GM21528 (cell line): ENCODE data around the gene TIGIT.
A peak's percentile ranks its signal among the peaks of the same experiment; 100 is the strongest.

Experiments
- ATAC-seq: cut with Tn5 transposase; IDR thresholded peaks from one replicate; pipeline ENCODE4 v1.9.1; 2021; ENCODE audit warnings: mild to moderate bottlenecking, moderate library complexity; ENCODE audit not compliant: unreplicated experiment, low FRiP score

Gene TIGIT

GRCh38 chr3:114308830-114309229 is 15.0 kb downstream of the TIGIT start:
- peak; percentile 83 for ATAC-seq

DNA sequence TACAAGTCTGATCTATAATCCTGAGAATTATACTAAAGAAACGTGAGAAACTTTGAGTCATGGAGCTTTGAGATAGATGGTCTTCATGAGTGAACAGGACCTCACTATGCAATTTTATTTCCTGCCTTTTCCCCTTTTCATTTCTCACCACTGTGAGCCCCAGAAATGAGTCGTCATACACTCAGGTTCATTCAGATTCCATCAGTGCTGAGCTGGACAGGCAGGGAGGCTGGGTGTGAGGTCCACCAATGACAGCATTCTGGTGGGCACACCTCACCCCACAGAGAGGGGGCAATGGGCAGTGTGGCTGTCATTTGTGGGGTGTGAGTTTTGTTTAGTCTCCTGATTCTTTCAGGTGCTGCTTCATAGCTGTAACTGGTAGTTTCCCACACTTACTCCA is 16.9 kb downstream of the TIGIT start:
- ATAC-seq = no peak

GRCh38 chr3:114313426-114313825 is 19.6 kb downstream of the TIGIT start:
- no peak for ATAC-seq

GRCh38 chr3:114314282-114314681 is 20.5 kb downstream of the TIGIT start:
- ATAC-seq = no peak

DNA sequence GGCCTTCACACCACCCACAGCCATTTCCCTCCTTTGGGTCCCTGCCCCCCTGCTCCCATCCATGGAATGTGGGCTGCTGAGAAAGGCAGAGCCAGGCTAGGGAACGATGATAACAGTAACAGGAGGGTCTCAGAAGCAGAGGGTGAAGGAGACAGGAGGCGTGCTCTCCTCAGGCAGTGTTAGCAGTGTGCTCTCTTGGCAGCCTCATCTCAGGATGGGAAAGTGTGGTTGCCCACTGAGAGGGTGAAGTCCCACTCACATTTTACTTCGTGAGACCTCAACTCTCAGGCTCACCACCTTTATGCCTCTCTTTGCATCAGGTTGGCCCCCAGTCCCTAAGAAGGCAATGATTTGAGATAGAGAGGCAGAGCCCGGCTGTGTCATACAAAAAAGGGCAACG is 24.5 kb downstream of the TIGIT start:
- ATAC-seq = no peak

- no peak for ATAC-seq
These were observed 25.6 kb downstream of the TIGIT start for GRCh38 chr3:114319453-114319852.

GRCh38 chr3:114320246-114320645 is 26.4 kb downstream of the TIGIT start:
- ATAC-seq = no peak

DNA sequence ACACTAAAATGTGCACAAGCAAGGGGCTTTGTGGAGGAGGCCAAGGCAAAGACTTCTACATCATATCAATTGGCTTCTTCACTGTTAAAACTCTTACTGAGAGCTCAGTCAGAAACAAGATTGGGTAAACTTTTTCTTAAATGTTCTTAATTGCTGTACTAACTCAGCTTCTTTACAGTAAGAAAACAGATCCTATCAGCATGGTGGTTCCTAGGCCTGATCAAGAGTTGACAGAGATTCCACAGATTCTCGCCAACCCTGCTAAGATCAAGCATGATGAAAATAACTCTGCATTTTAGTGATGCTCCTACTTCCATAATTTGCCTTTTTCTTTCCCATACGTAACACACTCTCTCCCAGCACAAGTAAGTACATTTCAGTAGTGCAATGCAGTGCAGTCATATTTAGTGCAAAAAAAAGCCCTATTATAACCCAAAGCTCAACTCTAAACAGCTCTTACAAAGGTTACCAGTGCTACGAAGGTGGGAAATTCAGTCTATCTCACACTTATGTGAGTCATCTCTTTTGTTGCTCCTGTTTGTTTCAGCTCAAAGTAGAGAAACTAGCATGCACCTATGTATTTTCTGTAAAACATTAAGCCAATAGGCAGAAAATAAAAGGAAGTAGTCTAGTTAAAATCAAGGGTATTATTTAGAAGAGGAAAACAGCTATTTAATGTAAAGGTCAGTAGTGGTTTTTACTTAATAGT is 29.9 kb downstream of the TIGIT start:
- no peak for ATAC-seq

- ATAC-seq = no peak
These were observed 33.8 kb downstream of the TIGIT start for GRCh38 chr3:114327665-114328064.

DNA sequence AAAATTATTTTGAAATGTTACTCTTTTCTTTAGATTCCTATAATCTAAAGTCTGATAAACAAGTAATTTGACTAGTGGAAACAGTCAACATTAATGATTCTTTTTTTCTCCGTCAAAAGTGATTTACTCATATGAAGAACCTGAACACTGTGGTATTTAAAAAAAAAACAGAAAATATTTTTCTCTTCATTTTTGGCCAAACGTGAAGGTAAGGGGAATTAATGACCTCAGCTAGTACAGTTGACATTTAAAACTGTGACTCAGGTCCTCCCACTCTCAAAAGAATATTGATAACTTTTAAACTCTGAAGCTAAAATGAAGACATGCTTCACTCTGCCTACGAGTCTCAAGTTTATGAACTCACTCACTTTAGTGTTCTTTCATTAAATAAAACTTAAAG is 34.5 kb downstream of the TIGIT start:
- no peak for ATAC-seq

GRCh38 chr3:114329823-114330222 is 36.0 kb downstream of the TIGIT start:
- ATAC-seq = no peak

DNA sequence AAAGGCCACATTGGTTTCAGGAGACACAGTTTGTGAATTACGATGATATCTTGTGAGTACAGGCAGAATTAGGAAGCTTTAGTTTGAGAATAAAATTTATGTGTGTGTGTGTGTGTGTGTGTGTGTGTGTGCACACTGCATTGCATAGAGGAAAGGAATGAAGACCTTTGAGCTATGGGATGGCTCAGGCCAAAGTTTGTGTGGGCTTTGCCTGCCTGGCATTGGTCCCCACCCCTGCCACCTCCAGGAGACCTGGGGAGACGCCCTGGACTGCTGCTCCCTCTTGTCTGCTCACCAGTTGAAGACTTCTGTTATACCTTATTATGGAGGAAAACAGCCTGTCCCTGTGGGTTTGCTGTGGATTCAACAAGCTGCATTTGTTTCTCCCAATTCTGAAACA is 37.2 kb downstream of the TIGIT start:
- no peak for ATAC-seq

GRCh38 chr3:114331710-114332109 is 37.9 kb downstream of the TIGIT start:
- ATAC-seq = no peak

DNA sequence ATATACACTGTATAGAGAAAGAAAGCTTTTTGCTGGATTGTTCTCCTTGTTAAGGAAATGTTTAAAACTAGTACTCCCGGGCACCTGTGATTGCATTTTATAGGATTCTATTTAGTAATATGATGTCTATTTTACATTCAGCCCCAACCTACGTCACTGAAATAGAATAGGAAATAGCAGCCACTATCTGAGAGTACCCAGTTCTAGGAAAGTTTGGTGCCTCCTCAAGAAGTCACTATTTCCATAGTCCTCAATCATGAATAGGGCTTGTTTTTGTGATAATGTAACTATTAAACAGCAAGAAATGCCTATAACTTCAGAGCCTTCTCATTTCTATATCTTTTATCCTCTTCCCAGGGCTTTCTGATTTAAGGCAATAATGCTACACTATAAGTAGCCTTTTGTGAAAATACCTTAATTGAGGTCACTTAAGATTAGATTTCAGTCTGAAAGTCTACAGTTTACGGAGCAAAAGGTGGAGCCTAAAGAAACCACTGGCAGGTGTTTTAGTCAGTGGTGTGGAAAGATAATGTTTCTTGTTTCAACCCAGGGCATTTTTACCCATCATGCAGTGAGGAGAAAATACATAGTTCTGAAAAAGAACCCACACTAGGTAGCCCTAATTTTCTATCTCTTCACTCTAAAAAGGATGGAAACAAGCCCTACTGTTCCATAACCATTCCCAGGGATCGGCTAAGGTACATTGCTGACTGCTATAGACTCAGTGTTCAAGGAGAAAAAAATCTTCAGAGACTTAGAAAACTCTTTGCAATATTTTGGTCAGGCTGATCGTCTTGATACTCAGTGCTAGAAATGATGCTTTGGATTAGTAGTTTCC is 38.7 kb downstream of the TIGIT start:
- ATAC-seq = peak; percentile 57

- no peak for ATAC-seq
These were observed 39.5 kb downstream of the TIGIT start for GRCh38 chr3:114333180-114333922.

GRCh38 chr3:114333923-114334240 is 40.1 kb downstream of the TIGIT start:
- no peak for ATAC-seq

GRCh38 chr3:114336122-114336697 is 42.4 kb downstream of the TIGIT start:
- no peak for ATAC-seq

DNA sequence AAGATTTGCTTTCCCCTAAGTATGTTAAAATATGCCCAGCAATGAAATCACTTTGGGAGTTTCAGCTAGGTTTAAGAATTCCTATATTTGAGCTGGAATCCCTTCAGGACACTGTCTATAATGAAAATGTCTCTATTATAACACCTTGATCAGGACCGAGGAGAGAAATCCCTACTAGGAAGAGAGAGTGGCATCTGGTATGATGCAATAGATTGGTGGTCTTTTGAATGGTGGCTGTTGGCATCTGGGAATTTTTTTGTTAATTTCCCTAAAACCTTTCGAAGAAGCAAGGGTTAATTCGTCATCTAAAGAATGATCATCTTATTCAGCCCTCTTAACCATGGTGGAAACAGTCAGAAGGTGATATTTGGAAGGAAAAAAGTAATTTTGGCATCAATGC is 43.0 kb downstream of the TIGIT start:
- ATAC-seq = no peak

GRCh38 chr3:114338651-114339357 is 45.0 kb downstream of the TIGIT start:
- ATAC-seq = no peak

- no peak for ATAC-seq
These were observed 50.7 kb downstream of the TIGIT start for GRCh38 chr3:114344492-114344891.
